Keratinocyte (primary cell): ENCODE results near the gene STRADA. TPM values are rescaled to one million over a fixed set of nuclear protein-coding genes. Genes with fewer than 3 reads are reported as not detected.

Experiments used
- DNase-seq: peaks from one replicate; pipeline ENCODE4 v3.0.0-alpha.2; 2011; ENCODE audit warnings: low read depth, missing footprints, low spot score
- FAIRE-seq: peaks from 2 replicates; lab custom pipeline; 2011; peaks lifted over from hg19 to GRCh38; lab: Jason Lieb, UNC
- H2AFZ ChIP-seq: 2 replicates; pipeline ENCODE4 v1.6.0; 2012; ENCODE audit warnings: low read length, control low read depth, inconsistent platforms; ENCODE audit not compliant: control insufficient read depth
- H3K27ac ChIP-seq: 2 replicates; pipeline ENCODE4 v1.5.1; 2011; ENCODE audit warnings: low read length; ENCODE audit not compliant: control insufficient read depth, insufficient read depth
- H3K27me3 ChIP-seq: 3 replicates; pipeline ENCODE4 v1.6.0; 2011; ENCODE audit warnings: low read length; ENCODE audit not compliant: control insufficient read depth, insufficient read depth; ENCODE audit errors: extremely low read depth
- H3K36me3 ChIP-seq, 2 experiments: 2 replicates in 1 of 2; 3 replicates in 1 of 2; pipeline ENCODE4 v1.5.1; 2011; ENCODE audit warnings: low read length in 2 of 2, mild to moderate bottlenecking in 1 of 2; ENCODE audit not compliant: control insufficient read depth in 2 of 2, insufficient read depth in 2 of 2; ENCODE audit errors: extremely low read depth in 1 of 2
- H3K4me1 ChIP-seq: 3 replicates; pipeline ENCODE4 v1.5.1; 2011; ENCODE audit warnings: low read length; ENCODE audit not compliant: control insufficient read depth, insufficient read depth; ENCODE audit errors: extremely low read depth
- H3K4me2 ChIP-seq: 3 replicates; pipeline ENCODE4 v1.6.0; 2011; ENCODE audit warnings: low read depth, low read length; ENCODE audit not compliant: control insufficient read depth, insufficient read depth; ENCODE audit errors: extremely low read depth
- H3K4me3 ChIP-seq, 3 experiments: fragments of 200-600 bp in 1 of 3; sonication (generic) in 1 of 3; 2 replicates in 2 of 3; 3 replicates in 1 of 3; pipeline ENCODE4 v1.5.1; 2011 to 2016; ENCODE audit warnings: low read length in 3 of 3, mild to moderate bottlenecking in 3 of 3, control low read depth in 2 of 3, inconsistent platforms in 1 of 3, low read depth in 1 of 3, mixed read lengths in 1 of 3, mixed run types in 1 of 3, moderate library complexity in 1 of 3; ENCODE audit not compliant: control insufficient read depth in 2 of 3, insufficient read depth in 2 of 3; ENCODE audit errors: extremely low read depth in 1 of 3
- H3K79me2 ChIP-seq: 2 replicates; pipeline ENCODE4 v1.6.0; 2012; ENCODE audit warnings: low read length; ENCODE audit not compliant: control insufficient read depth, insufficient read depth
- H3K9ac ChIP-seq: 3 replicates; pipeline ENCODE4 v1.6.0; 2011; ENCODE audit warnings: low read length; ENCODE audit not compliant: control insufficient read depth, insufficient read depth; ENCODE audit errors: extremely low read depth
- H3K9me1 ChIP-seq: 3 replicates; pipeline ENCODE4 v1.6.0; 2011; ENCODE audit warnings: low read length; ENCODE audit not compliant: control insufficient read depth, insufficient read depth; ENCODE audit errors: extremely low read depth
- H3K9me3 ChIP-seq: 2 replicates; pipeline ENCODE4 v1.5.1; 2012; ENCODE audit warnings: low read depth, low read length; ENCODE audit not compliant: control insufficient read depth
- H4K20me1 ChIP-seq: 3 replicates; pipeline ENCODE4 v1.6.0; 2011; ENCODE audit warnings: low read length; ENCODE audit not compliant: control insufficient read depth, insufficient read depth; ENCODE audit errors: extremely low read depth
- EZH2 ChIP-seq: IDR thresholded peaks from one replicate; pipeline ENCODE4 v1.6.1; 2012; ENCODE audit warnings: inconsistent platforms, mild to moderate bottlenecking, low read length, moderate library complexity
- dilution Hi-C: fragments of 300-500 bp; cut with MboI; formaldehyde crosslinking; loops from one replicate; pipeline ENCODE4 v1.7.0; 2020; ENCODE audit warnings: low sequenced_read_pairs; ENCODE audit not compliant: extremely low pct_ligation_motif_present
- polyA minus RNA-seq, 3 experiments: library from RNA; depleted of rRNA, polyadenylated mRNA; stranded (reverse); fragments of >200 nt; gene quantifications; 1 replicate in 1 of 3; 2 replicates in 1 of 3; 3 replicates in 1 of 3; pipeline ENCODE4 v1.2.3, GENCODE V29; 2011
- polyA plus RNA-seq, 5 experiments: library from polyadenylated mRNA; depleted of rRNA in 3 of 5; stranded (reverse) in 3 of 5; stranded (forward) in 1 of 5; unstranded in 1 of 5; fragments of >200 nt; gene quantifications; 1 replicate in 1 of 5; 2 replicates in 3 of 5; 3 replicates in 1 of 5; pipeline versions ENCODE4 v1.2.1 to v1.2.3, GENCODE V29; 2011 to 2012; ENCODE audit warnings: missing spikeins in 2 of 5, low read depth in 1 of 5, low replicate concordance in 1 of 5
- TF ChIP-seq, protein P1 (sequence below), 3 experiments: IDR thresholded peaks in 1 of 3; conservative IDR thresholded peaks in 1 of 3; optimal IDR thresholded peaks in 1 of 3; 2 replicates in 2 of 3; 3 replicates in 1 of 3; pipeline versions ENCODE3 to v1.5.1; 2011; ENCODE audit warnings: low read length in 3 of 3, mild to moderate bottlenecking in 3 of 3, moderate library complexity in 2 of 3, control low read depth in 1 of 3, inconsistent platforms in 1 of 3; ENCODE audit not compliant: insufficient read depth in 2 of 3; ENCODE audit errors: extremely low read depth in 1 of 3

Gene STRADA, protein sequence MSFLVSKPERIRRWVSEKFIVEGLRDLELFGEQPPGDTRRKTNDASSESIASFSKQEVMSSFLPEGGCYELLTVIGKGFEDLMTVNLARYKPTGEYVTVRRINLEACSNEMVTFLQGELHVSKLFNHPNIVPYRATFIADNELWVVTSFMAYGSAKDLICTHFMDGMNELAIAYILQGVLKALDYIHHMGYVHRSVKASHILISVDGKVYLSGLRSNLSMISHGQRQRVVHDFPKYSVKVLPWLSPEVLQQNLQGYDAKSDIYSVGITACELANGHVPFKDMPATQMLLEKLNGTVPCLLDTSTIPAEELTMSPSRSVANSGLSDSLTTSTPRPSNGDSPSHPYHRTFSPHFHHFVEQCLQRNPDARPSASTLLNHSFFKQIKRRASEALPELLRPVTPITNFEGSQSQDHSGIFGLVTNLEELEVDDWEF
- polyA plus RNA-seq: 25.9 to 29.0 TPM (median 26.3 TPM) in 3 replicates
- polyA plus RNA-seq (2011; ENCODE audit: low read depth): 28.3 TPM
- 21.8 and 29.0 TPM in 2 replicates for polyA plus RNA-seq (2011; cell fraction: cytosol; rRNA removed)
- 65.4 and 84.0 TPM in 2 replicates for polyA plus RNA-seq (2011; cell fraction: nucleus; rRNA removed)
- polyA plus RNA-seq (2012; ENCODE audit: low replicate concordance): 20.1 and 20.8 TPM in 2 replicates
- 30.6 to 46.1 TPM (median 33.6 TPM) in 3 replicates for polyA minus RNA-seq
- 11.5 TPM for polyA minus RNA-seq (2011; cell fraction: cytosol; rRNA and poly(A)+ RNA removed)
- polyA minus RNA-seq (2011; cell fraction: nucleus; rRNA and poly(A)+ RNA removed): 24.5 and 48.1 TPM in 2 replicates

- peak; percentile 34 for FAIRE-seq
- no peak for TF ChIP-seq EZH2
- TF ChIP-seq, protein P1, sequence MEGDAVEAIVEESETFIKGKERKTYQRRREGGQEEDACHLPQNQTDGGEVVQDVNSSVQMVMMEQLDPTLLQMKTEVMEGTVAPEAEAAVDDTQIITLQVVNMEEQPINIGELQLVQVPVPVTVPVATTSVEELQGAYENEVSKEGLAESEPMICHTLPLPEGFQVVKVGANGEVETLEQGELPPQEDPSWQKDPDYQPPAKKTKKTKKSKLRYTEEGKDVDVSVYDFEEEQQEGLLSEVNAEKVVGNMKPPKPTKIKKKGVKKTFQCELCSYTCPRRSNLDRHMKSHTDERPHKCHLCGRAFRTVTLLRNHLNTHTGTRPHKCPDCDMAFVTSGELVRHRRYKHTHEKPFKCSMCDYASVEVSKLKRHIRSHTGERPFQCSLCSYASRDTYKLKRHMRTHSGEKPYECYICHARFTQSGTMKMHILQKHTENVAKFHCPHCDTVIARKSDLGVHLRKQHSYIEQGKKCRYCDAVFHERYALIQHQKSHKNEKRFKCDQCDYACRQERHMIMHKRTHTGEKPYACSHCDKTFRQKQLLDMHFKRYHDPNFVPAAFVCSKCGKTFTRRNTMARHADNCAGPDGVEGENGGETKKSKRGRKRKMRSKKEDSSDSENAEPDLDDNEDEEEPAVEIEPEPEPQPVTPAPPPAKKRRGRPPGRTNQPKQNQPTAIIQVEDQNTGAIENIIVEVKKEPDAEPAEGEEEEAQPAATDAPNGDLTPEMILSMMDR (optimal IDR thresholded peaks at IDR 0.05 in 1 of 3, IDR thresholded peaks at IDR 0.05 in 1 of 3, conservative IDR thresholded peaks at IDR 0.05 in 1 of 3; ENCODE audit: extremely low read depth in 1 of 3, insufficient read depth in 2 of 3, low read length in 3 of 3): no peak
- peak within 1 kb of the TSS; percentile 93 for H3K9ac ChIP-seq
- H4K20me1 ChIP-seq: no peaks in the 10 kb centered on the region
- peak within 1 kb of the TSS; percentile 87 for H3K27ac ChIP-seq
- H3K36me3 ChIP-seq: peaks cover under 1 to 1% of the 10 kb centered on the region in 2 experiments
- H3K4me2 ChIP-seq: peak within 1 kb of the TSS; percentile 91
- no peaks in the 10 kb centered on the region for H3K27me3 ChIP-seq
- no peaks in the 10 kb centered on the region for H3K9me1 ChIP-seq
- H2AFZ ChIP-seq: peak within 1 kb of the TSS; percentile 71
- H3K4me3 ChIP-seq: peak within 1 kb of the TSS; percentile 85 to 94 (median 91)
- dilution Hi-C loops: no loop called here
- peaks cover 4% of the 10 kb centered on the region for H3K79me2 ChIP-seq
- peaks cover 5% of the 10 kb centered on the region for H3K4me1 ChIP-seq
- DNase-seq: peak; percentile 96
- no peaks in the 10 kb centered on the region for H3K9me3 ChIP-seq
Measured at GRCh38 chr17:63741408-63742173, at the start of gene STRADA. Gene STRADA, minus strand, starts transcription at chr17:63741799. Its CDS starts 13,430 bp downstream, at chr17:63728369.

DNA sequence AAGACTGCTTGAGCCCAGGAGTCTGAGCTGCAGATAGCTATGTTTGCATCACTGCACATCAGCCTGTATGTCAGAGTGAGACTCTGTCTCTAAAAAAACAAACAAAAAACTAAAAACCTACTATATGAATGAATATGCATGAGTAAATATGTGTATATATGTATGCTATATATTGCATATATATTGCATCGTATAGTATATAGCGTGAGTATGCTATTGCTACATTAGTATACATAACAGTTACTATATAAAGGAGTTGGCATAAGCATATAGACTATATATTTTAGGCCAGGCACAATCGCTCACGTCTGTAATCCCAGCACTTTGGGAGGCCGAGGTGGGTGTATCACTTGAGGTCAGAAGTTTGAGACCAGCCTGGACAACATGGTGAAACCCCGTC lies 48.5 kb upstream of the STRADA start:
- no peak overlapping the region for H3K4me2 ChIP-seq
- no peaks in the 10 kb centered on the region for H3K9me1 ChIP-seq
- H3K36me3 ChIP-seq: peaks cover 14 to 31% of the 10 kb centered on the region in 2 experiments
- no peaks in the 10 kb centered on the region for H3K9me3 ChIP-seq
- peak overlapping the region; percentile 24 for H3K27ac ChIP-seq
- no peak overlapping the region for H2AFZ ChIP-seq
- no peak for TF ChIP-seq EZH2
- TF ChIP-seq, protein P1 (optimal IDR thresholded peaks at IDR 0.05 in 1 of 3, IDR thresholded peaks at IDR 0.05 in 1 of 3, conservative IDR thresholded peaks at IDR 0.05 in 1 of 3; ENCODE audit: extremely low read depth in 1 of 3, insufficient read depth in 2 of 3, low read length in 3 of 3): no peak
- dilution Hi-C loops: no loop called here
- H3K9ac ChIP-seq: no peak overlapping the region
- FAIRE-seq (no peak), DNase-seq (no peak)
- H3K79me2 ChIP-seq: peaks cover 70% of the 10 kb centered on the region
- no peaks in the 10 kb centered on the region for H3K27me3 ChIP-seq
- H3K4me1 ChIP-seq: peaks cover 39% of the 10 kb centered on the region
- H3K4me3 ChIP-seq: no peak overlapping the region
- no peaks in the 10 kb centered on the region for H4K20me1 ChIP-seq
